HCT116 (cell line): Measurements from ENCODE around the gene DIAPH3. TPM values are rescaled to one million over a fixed set of nuclear protein-coding genes. Genes with fewer than 3 reads are reported as not detected.

Experiments used
- ATAC-seq: fragments of 200-7000 bp; cut with Tn5 transposase; 2 replicates; pipeline ENCODE4 v1.9.1; 2020; ENCODE audit warnings: mild to moderate bottlenecking, moderate library complexity
- BruUV-seq: library from RNA; stranded (reverse); fragments of 400-500 nt; replicated peaks from 2 replicates; lab custom pipeline; 2021; lab: Mats Ljungman, UMichigan
- CTCF ChIA-PET: fragments of 300-600 bp; sonication (Branson Sonifier 250); formaldehyde crosslinking; loops from one replicate; lab custom pipeline; 2021; ENCODE audit warnings: antibody characterized with exemption; lab: Charles Lee
- POLR2A ChIA-PET: fragments of 300-600, 350-600 bp; sonication (Branson Sonifier 250); formaldehyde crosslinking; loops from one replicate; lab custom pipeline; 2021; ENCODE audit warnings: antibody characterized with exemption; lab: Charles Lee
- RAD21 ChIA-PET, 2 experiments: fragments of 300-600 bp; sonication (Branson Sonifier 250); formaldehyde crosslinking; loops; one replicate each; lab custom pipeline; 2023; ENCODE audit warnings: low total read pairs in 2 of 2; ENCODE audit not compliant: uncharacterized antibody in 2 of 2, unreplicated experiment in 2 of 2, low non-redundant PET in 1 of 2; lab: Charles Lee
- DNase-seq: peaks from one replicate; pipeline ENCODE4 v3.0.0-alpha.2; 2010; ENCODE audit warnings: low read depth, low spot score
- H2AFZ ChIP-seq: fragments of 200-600 bp; shearing (Covaris generic), sonication (generic); 2 replicates; pipeline ENCODE4 v1.6.1; 2017; ENCODE audit warnings: low read depth, mixed run types, mixed read lengths, antibody characterized with exemption, low read length; ENCODE audit not compliant: poor library complexity, severe bottlenecking
- H3K27ac ChIP-seq: 2 replicates; pipeline ENCODE4 v1.5.1; 2012; ENCODE audit warnings: low read depth, low read length
- H3K27me3 ChIP-seq: fragments of 200-600 bp; sonication (generic); 2 replicates; pipeline ENCODE4 v1.6.1; 2016; ENCODE audit warnings: mixed run types, low read length, mixed read lengths; ENCODE audit not compliant: insufficient read depth
- H3K36me3 ChIP-seq, 2 experiments: fragments of 200-500 bp in 1 of 2; fragments of 200-600 bp in 1 of 2; sonication (Bioruptor generic) in 1 of 2; sonication (generic) in 1 of 2; 2 replicates each; pipeline versions ENCODE4 v1.5.1 to v1.6.1; 2014 to 2016; ENCODE audit warnings: low read length in 2 of 2, inconsistent platforms in 1 of 2, mixed read lengths in 1 of 2, mixed run types in 1 of 2; ENCODE audit not compliant: insufficient read depth in 2 of 2, control insufficient read depth in 1 of 2
- H3K4me1 ChIP-seq, 2 experiments: fragments of 200-600 bp in 1 of 2; sonication (generic) in 1 of 2; 2 replicates each; pipeline versions ENCODE4 v1.5.1 to v1.6.1; 2012 to 2017; ENCODE audit warnings: low read length in 2 of 2, inconsistent platforms in 1 of 2, mild to moderate bottlenecking in 1 of 2, mixed read lengths in 1 of 2, mixed run types in 1 of 2, moderate library complexity in 1 of 2; ENCODE audit not compliant: insufficient read depth in 2 of 2, control insufficient read depth in 1 of 2
- H3K4me2 ChIP-seq: fragments of 200-600 bp; sonication (generic); 2 replicates; pipeline ENCODE4 v1.6.1; 2017; ENCODE audit warnings: mixed run types, low read length, mixed read lengths
- H3K4me3 ChIP-seq, 2 experiments: fragments of 200-600 bp in 1 of 2; sonication (generic) in 1 of 2; replicated peaks in 1 of 2; 2 replicates each; pipeline ENCODE4 v1.5.1; 2011 to 2016; ENCODE audit warnings: low read length in 2 of 2, control low read depth in 1 of 2, low read depth in 1 of 2, mild to moderate bottlenecking in 1 of 2, mixed read lengths in 1 of 2, mixed run types in 1 of 2
- H3K79me2 ChIP-seq: fragments of 200-600 bp; sonication (generic); 2 replicates; pipeline ENCODE4 v1.6.1; 2017; ENCODE audit warnings: mild to moderate bottlenecking, mixed run types, low read length, moderate library complexity, mixed read lengths; ENCODE audit not compliant: insufficient read depth
- H3K9ac ChIP-seq: fragments of 200-600 bp; sonication (generic); 2 replicates; pipeline ENCODE4 v1.6.1; 2016; ENCODE audit warnings: low read length, mixed read lengths
- H3K9me2 ChIP-seq: fragments of 200-600 bp; sonication (generic), shearing (Covaris generic); 2 replicates; pipeline ENCODE4 v1.6.1; 2017; ENCODE audit warnings: mixed run types, mild to moderate bottlenecking, moderate library complexity; ENCODE audit not compliant: insufficient read depth
- H3K9me3 ChIP-seq, 2 experiments: fragments of 200-500 bp in 1 of 2; fragments of 200-600 bp in 1 of 2; sonication (Bioruptor generic) in 1 of 2; sonication (generic) in 1 of 2; 2 replicates each; pipeline ENCODE4 v1.6.1; 2014 to 2017; ENCODE audit warnings: low read length in 2 of 2, mixed read lengths in 2 of 2, inconsistent platforms in 1 of 2, low read depth in 1 of 2, mild to moderate bottlenecking in 1 of 2, mixed run types in 1 of 2, moderate library complexity in 1 of 2; ENCODE audit not compliant: control insufficient read depth in 1 of 2, insufficient read depth in 1 of 2
- H4K20me1 ChIP-seq: fragments of 200-600 bp; sonication (generic), shearing (Covaris generic); 2 replicates; pipeline ENCODE4 v1.6.1; 2017; ENCODE audit warnings: mixed run types, mild to moderate bottlenecking, moderate library complexity; ENCODE audit not compliant: insufficient read depth
- CBX3 ChIP-seq: IDR thresholded peaks from 2 replicates; pipeline ENCODE4 v1.6.1; 2012; ENCODE audit warnings: low read depth
- CEBPB ChIP-seq: IDR thresholded peaks from 2 replicates; pipeline ENCODE4 v1.6.1; 2012; ENCODE audit warnings: low read depth
- EGR1 ChIP-seq: IDR thresholded peaks from 2 replicates; pipeline ENCODE4 v1.6.1; 2012; ENCODE audit warnings: low read depth
- ELF1 ChIP-seq: IDR thresholded peaks from 2 replicates; pipeline ENCODE4 v1.6.1; 2012; ENCODE audit warnings: low read depth, borderline replicate concordance
- EZH2 ChIP-seq: fragments of 200-600 bp; sonication (generic); IDR thresholded peaks from 2 replicates; pipeline ENCODE4 v1.6.1; 2017; ENCODE audit warnings: antibody characterized with exemption, mixed run types
- FOSL1 ChIP-seq: IDR thresholded peaks from 2 replicates; pipeline ENCODE4 v1.6.1; 2012; ENCODE audit warnings: low read depth
- POLR2A ChIP-seq: IDR thresholded peaks from 2 replicates; pipeline ENCODE4 v1.7.0; 2011; ENCODE audit warnings: borderline replicate concordance; ENCODE audit not compliant: insufficient read depth, insufficient read length; ENCODE audit errors: extremely low read depth
- SIN3A ChIP-seq: IDR thresholded peaks from 2 replicates; pipeline ENCODE4 v1.6.1; 2012; ENCODE audit warnings: low read depth
- SP1 ChIP-seq: IDR thresholded peaks from 2 replicates; pipeline ENCODE4 v1.6.1; 2012; ENCODE audit warnings: low read depth
- SRF ChIP-seq: IDR thresholded peaks from 2 replicates; pipeline ENCODE4 v1.6.1; 2012; ENCODE audit warnings: low read depth
- ZNF274 ChIP-seq: fragments of 200-500 bp; sonication (Bioruptor generic); IDR thresholded peaks from 2 replicates; pipeline ENCODE4 v1.6.1; 2014; ENCODE audit warnings: mild to moderate bottlenecking, low read depth, low read length, inconsistent platforms
- intact Hi-C: fragments of 100-400 bp; cut with micrococcal nuclease; formaldehyde crosslinking; loops from 2 replicates; pipeline ENCODE4 v1.10.0; 2022
- total RNA-seq: library from RNA; stranded (reverse); gene quantifications from one replicate; pipeline ENCODE4 v1.2.1, GENCODE V29; 2021; ENCODE audit not compliant: unreplicated experiment
- TF ChIP-seq, protein P1 (sequence below): IDR thresholded peaks from 2 replicates; pipeline ENCODE4 v1.6.1; 2012
- TF ChIP-seq, protein P2 (sequence below), 3 experiments: fragments of 200-600 bp in 1 of 3; sonication (generic) in 1 of 3; IDR thresholded peaks in 2 of 3; conservative IDR thresholded peaks in 1 of 3; 2 replicates each; pipeline ENCODE4 v1.5.1; 2012 to 2017; ENCODE audit warnings: low read depth in 2 of 3, low read length in 2 of 3, antibody characterized with exemption in 1 of 3, borderline replicate concordance in 1 of 3, control low read depth in 1 of 3, mild to moderate bottlenecking in 1 of 3, mixed read lengths in 1 of 3, mixed run types in 1 of 3, moderate library complexity in 1 of 3; ENCODE audit not compliant: insufficient read depth in 1 of 3
- TF ChIP-seq, protein P3 (sequence below): IDR thresholded peaks from 2 replicates; pipeline ENCODE4 v1.6.1; 2012

Gene DIAPH3
- total RNA-seq, 1 experiment from 2014 or later, result 22.8 TPM

DNA sequence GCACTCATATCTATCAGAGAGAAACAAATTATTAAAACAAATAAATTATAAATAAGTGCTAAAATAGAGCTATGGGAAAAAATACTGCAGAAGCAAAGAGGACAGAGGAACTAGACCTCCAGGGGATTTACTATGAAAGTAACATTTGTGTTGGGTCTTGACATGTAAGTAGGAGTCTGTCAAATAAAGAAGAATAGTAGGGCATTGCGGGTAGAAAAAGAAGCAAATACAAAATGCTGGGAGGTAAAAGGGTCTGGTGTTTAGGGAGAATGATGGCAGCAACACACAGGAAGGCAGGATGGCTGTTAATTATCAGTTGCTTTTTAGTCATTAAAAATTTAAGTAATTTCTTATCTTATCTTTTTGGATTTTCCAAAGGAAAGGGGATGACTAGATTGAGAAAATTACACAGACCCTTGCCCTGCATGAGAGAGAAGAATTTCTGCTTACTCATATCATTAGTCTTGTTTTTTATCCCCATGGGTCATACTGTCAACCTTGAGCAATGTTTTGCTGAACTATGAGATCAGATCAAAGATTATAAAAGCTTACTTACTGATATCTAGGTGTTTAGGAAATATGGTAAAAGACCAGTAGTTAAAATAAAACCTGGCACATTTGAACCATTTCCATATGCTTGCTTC, 472.7 kb downstream of the DIAPH3 start:
- H4K20me1 ChIP-seq, result no peaks in the 10 kb centered on the region
- POLR2A ChIA-PET, result no interaction called here
- no peaks in the 10 kb centered on the region for H3K9me2 ChIP-seq
- H3K27ac ChIP-seq, result no peak overlapping the region
- H3K27me3 ChIP-seq, result no peaks in the 10 kb centered on the region
- no peaks in the 10 kb centered on the region for H3K36me3 ChIP-seq
- no TSS peak for BruUV-seq
- no peak for ATAC-seq
- intact Hi-C loops, result loop anchor here (5.0 kb wide), 1 partner anchor 736 kb away; no protein-coding TSS in a partner anchor
- TF ChIP-seq CEBPB (no peak), SRF (no peak), EGR1 (no peak), ELF1 (no peak), SIN3A (no peak), EZH2 (no peak), SP1 (no peak), ZNF274 (no peak), POLR2A (no peak), CBX3 (no peak), FOSL1 (no peak)
- TF ChIP-seq, protein P1, sequence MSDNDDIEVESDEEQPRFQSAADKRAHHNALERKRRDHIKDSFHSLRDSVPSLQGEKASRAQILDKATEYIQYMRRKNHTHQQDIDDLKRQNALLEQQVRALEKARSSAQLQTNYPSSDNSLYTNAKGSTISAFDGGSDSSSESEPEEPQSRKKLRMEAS, result no peak
- TF ChIP-seq, protein P2, sequence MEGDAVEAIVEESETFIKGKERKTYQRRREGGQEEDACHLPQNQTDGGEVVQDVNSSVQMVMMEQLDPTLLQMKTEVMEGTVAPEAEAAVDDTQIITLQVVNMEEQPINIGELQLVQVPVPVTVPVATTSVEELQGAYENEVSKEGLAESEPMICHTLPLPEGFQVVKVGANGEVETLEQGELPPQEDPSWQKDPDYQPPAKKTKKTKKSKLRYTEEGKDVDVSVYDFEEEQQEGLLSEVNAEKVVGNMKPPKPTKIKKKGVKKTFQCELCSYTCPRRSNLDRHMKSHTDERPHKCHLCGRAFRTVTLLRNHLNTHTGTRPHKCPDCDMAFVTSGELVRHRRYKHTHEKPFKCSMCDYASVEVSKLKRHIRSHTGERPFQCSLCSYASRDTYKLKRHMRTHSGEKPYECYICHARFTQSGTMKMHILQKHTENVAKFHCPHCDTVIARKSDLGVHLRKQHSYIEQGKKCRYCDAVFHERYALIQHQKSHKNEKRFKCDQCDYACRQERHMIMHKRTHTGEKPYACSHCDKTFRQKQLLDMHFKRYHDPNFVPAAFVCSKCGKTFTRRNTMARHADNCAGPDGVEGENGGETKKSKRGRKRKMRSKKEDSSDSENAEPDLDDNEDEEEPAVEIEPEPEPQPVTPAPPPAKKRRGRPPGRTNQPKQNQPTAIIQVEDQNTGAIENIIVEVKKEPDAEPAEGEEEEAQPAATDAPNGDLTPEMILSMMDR (IDR thresholded peaks at IDR 0.05 in 2 of 3, conservative IDR thresholded peaks at IDR 0.05 in 1 of 3; ENCODE audit: borderline replicate concordance in 1 of 3, insufficient read depth in 1 of 3, low read depth in 2 of 3, low read length in 2 of 3), result no peak
- TF ChIP-seq, protein P3, sequence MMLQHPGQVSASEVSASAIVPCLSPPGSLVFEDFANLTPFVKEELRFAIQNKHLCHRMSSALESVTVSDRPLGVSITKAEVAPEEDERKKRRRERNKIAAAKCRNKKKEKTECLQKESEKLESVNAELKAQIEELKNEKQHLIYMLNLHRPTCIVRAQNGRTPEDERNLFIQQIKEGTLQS, result no peak
- TF ChIP-seq, all 23 proteins: peak for 0
- Histone ChIP-seq H3K9ac (no peak overlapping the region), H3K4me3 (no peak overlapping the region), H3K4me2 (no peak overlapping the region), H3K79me2 (no peaks in the 10 kb centered on the region), H3K4me1 (no peaks in the 10 kb centered on the region), H3K9me3 (no peaks in the 10 kb centered on the region), H2AFZ (no peak overlapping the region)
- RAD21 ChIA-PET, result no interaction called here
- DNase-seq, result no peak
- CTCF ChIA-PET, result interaction anchor here (1.1 to 2.4 kb wide), 3 partner anchors 9 to 11 kb away, joined by 3 to 5 read pairs (median 4); no protein-coding TSS in a partner anchor
